GM21423 (cell line): ENCODE results near the gene RBM34.

Experiments
- ATAC-seq: cut with Tn5 transposase; IDR thresholded peaks from one replicate; pipeline ENCODE4 v1.9.1; 2021; ENCODE audit warnings: mild to moderate bottlenecking, moderate library complexity; ENCODE audit not compliant: unreplicated experiment

The RBM34 gene

DNA sequence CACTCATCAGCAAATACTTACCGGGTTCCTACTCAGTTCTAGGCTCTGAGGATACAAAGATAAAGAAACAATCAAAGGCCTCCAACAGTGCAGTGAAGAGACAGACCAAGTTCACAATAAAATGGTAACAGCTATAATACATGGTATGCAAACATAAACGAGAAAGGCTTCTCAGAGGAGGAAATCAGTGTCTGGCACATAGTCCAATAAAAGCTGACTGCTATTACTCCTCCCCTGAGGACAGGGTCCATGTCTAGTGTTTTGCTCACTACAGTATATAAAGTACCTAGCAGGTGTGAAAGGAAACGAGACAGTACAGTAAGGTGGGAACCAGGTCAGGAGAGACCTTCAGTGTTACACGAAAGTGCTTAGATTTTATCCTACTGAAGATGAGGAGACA is 4.3 kb downstream of the RBM34 start:
- ATAC-seq = no peak

DNA sequence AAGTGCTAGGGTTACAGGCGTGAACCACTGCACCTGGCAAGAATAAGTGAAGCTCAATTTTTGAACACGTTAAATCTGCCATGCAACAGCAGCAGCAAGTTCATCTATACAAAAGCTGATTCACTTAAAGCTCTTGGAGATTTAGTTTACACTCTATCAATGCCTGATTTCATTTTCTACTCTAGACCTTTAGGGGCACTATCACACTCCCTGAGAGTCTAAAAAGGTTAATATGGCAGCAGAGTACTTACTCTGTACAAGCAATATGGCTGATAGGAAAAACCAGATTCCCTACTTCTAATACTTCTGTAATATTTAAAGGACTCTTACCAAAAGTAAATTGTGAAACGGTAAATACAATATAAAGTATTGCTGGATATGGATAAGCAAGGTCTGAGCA is 4.8 kb downstream of the RBM34 start:
- no peak for ATAC-seq

DNA sequence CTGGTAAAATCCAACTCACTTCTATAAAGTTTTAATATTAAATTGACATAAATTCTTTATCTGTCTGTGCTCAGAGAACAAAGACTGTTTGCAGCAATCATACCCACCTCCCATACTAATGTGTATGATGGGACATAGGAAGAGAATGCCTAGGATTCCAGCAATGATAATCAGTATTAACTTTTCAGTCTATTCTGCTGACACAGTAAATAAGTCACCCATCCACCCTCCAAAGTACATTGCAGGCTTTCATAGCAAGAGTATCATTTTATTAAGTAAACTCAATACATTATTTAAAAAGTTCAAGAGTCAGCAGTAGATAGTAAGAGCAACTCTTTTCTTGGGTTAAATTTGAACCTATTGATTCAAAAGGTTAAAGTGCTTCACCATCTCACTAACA is 8.8 kb downstream of the RBM34 start:
- ATAC-seq = no peak

DNA sequence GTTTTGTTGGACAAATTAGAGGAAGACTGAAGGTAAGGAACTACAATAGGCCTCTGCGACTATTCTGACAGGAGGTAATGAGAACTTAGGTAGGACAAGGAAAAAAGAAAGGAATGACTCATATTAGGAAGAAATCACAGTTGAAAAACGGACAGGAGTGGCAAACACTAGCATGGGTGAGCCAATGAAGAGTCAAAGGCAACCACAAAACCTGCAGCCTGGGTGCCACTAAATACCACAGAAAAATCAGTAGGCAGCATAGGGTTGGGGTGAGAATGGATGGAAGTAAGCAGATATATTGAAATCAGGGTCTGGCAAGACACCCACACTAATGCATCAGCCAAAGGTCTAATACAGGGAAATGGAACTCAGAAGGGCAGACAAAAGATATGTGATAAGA is 10.0 kb downstream of the RBM34 start:
- ATAC-seq = no peak

DNA sequence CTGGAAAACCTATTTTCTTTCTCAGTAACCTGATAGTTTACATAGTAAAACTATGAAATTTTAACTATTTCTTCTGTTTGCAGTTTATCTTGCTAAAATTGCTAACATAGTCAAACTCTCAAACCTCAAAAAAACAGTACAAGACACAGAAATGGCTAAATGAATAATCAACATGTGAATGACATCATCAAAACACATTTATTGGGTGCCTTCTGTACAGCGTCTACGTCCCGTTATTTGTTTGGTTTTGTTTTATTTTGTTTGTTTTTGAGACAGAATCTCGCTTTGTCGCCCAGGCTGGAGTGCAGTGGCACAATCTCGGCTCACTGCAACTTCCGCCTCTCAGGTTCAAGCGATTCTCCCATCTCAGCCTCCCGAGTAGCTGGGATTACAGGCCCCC is 11.2 kb downstream of the RBM34 start:
- ATAC-seq = no peak

DNA sequence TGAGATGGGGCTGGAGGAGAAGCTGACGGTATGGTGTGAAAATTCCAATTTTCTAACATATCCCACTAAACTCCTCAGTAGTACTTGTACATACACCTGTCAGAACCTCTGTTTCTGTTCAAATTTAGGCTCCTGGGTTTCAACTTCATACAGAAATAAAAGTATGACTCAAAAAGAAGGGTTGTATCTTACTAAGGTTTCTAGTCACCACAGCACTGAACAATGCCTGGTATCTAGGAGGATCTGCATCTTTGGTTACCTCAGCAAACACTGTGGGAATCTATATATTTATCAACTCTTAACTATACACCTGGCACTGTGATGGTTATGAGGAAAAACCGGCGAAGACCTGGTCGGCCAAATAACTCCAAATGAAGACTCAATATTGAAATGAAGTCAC is 13.8 kb downstream of the RBM34 start:
- no peak for ATAC-seq

DNA sequence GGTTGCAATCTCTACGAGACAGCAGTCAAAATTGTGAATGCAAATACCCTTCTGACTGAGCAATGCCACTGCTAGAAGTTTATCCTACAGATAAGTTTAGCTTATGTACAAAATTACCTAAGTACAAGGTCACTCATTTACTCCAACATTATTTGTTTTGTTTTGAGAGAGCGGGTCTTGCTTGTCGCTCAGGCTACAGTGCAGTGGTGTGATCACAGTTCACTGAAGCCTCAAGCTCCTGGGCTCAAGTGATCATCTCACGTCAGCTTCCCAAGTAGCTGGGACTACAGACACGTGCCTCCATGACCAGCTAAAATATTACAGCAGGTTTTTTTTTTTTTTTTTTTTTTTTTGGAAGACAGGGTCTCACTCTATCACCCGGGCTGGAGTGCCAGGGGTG is 15.4 kb downstream of the RBM34 start:
- no peak for ATAC-seq

DNA sequence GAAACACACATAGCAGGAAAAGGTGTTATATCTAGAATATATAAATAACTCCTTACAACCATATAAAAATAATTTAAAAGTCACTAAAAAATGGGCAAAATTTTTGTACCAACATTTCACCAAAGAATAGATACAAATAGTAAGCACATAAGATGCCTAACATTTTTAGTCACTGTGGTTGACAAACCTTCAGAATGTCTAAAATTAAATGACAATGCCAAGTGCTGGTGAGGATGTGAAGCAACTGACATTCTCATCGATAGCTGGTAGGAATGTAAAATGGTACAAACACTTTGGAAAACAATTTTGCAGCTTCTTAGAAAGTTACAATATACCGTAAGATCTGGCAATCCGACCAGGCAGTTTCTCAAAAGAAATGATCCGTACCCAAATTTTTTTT is 18.1 kb downstream of the RBM34 start:
- ATAC-seq = no peak

DNA sequence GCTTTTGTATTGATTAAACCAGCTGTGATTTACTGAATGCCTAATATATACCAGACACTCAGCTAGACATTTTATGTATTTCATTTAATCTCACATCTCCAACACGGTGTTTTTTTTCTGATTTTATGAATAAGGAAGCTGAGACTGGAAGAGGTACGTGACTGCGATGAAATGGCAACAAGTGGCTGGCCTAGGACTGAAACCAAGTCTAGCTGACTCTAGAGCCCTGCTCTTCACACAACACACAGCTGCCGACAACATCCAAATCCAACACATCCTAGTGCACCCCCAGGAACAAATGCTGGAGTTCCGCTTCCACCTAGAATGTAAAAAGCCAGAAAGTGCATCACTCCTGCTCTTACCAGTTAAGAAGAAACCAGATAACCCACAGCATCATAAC is 21.7 kb downstream of the RBM34 start:
- no peak for ATAC-seq

DNA sequence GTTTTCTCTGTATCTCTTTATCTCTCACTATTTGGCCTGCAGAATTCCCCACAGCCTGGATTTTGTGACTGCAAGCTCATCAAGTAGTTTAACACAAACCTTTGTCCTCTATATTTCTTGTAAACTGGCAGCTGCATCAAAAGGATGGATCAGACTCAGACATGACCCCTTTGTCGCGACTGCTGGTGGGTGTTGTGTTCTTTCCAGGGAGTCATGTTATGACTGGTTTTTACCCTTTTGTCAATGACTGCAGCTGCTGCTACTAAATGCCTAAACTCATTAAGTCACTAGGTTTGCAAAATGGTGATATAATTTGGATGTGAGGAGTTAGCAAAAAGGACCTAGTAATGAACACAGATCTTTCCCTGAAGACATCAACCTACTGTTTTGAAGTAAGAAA is 22.2 kb downstream of the RBM34 start:
- ATAC-seq = no peak

DNA sequence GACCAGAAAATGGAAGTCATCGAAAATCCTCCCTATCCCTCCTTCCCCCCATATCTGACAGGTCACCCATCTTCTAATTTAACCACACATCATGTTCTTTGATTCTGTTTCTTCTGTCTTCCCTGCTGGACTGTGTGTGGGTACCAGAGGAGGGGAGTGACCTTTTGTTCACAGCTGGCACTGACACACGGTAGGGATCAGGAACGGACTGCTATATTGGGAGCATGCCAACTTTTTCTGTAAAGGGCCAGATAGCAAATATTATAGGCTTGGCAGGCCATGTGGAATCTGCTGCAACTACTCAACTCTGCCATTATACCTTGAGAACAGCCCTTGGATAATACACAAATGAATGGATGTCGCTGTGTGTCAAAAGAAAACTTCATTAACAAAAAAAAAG is 24.9 kb downstream of the RBM34 start:
- ATAC-seq = no peak

DNA sequence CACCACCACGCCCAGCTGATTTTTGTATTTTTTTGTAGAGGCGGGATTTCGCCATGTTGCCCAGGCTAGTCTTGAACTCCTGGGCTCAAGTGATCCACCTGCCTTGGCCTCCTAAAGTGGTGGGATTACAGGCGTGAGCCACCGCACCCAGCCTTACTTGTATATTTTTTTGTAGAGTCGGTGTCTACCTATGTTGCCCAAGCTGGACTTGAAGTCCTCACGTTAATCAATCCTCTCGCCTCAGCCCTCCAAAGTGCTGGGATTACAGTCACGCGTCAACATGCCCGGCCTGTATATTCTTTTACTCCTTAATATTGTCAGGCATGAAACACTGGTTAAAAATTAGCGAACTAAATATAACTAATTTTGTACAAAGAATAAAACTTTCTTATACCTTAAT is 26.9 kb downstream of the RBM34 start:
- no peak for ATAC-seq

DNA sequence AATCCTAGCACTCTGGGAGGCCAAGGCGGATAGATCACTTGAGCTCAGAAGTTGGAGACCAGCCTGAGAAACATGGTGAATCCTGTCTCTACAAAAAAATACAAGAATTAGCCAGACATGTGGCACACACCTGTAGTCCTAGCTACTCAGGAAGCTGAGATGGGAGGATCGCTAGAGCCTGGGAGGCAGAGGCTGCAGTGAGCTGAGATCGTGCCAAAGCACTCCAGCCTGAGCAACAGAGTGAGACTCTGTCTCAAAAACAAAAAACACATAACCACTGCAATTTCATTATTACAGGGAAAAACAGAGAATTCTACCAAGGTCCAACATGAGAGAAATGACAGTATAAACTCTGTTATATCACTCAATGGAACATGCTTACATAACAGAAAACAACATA is 28.0 kb downstream of the RBM34 start:
- ATAC-seq = no peak

DNA sequence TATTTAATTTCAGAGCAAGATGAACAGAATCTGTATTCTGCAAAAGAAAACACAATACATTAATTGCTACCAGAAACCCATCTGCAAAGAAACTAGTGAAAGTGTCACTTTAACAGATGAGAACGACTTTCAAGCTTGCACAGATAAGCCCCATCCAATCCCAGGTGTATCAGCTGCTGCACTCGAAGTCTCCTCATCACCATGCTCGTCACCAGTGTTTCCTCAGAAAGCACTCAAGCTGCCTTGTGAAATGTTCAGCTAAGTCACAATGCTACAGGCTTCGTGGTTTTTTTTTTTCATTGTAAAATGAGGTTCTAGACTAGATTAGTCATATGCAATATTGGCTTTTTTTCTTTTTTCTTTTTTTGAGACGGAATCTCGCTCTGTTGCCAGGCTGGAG is 29.1 kb downstream of the RBM34 start:
- no peak for ATAC-seq

DNA sequence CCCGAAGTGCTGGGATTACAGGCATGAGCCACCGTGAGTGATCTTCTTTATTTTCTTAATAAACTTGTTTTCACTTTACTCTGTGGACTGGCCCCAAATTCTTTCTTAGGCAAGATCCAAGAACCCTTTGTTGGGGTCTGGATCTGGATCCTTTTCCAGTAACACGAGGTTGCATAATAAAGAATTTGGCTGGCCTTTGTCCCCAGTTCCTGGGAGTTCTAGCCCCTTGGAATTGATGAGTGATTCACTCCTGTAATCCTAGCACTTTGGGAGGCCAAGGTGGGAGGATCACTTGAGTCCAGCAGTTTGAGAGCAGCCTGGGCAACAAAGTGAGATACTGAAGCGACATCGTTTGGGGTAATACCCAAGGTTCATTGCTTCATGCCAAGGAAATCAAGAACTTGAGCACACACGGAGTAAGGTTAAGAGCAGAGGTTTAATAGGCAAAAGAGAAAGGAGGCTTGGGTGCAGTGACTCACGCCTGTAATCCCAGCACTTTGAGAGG is 30.2 kb downstream of the RBM34 start:
- ATAC-seq = no peak

DNA sequence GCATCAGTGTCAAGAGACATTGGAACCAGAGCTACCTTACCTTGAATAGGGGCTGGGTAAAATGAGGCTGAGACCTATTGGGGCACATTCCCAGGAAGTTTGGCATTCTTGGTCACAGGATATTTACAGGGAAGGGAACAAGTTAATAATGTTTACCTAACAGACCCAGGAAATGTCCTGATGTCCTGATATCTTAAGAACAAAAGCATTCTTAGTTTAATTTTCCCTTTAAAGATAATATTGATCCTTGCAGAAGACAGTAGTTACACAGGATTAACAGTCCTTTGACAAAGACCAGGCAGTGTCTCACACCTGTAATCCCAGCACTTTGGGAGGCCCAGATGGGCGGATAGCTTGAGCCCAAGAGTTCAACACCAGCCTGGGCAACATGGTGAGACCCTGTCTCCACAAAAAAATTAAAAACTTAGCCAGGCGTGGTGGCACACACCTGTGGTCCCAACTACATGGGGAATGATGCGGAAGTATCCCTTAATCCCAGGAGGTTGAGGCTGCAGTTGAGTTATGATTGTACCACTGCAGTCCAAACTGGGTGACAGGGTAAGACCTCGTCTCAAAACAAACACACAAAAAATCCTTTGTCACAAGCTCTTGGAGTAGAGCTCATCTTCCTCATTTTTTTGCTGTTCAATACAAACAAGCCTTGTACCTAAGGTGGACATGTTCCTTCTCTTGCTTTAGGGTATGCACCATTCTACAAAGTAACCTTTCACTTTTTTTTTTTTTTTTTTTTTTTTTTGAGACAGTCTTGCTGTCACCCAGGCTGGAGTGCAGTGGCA is 31.1 kb downstream of the RBM34 start:
- no peak for ATAC-seq

DNA sequence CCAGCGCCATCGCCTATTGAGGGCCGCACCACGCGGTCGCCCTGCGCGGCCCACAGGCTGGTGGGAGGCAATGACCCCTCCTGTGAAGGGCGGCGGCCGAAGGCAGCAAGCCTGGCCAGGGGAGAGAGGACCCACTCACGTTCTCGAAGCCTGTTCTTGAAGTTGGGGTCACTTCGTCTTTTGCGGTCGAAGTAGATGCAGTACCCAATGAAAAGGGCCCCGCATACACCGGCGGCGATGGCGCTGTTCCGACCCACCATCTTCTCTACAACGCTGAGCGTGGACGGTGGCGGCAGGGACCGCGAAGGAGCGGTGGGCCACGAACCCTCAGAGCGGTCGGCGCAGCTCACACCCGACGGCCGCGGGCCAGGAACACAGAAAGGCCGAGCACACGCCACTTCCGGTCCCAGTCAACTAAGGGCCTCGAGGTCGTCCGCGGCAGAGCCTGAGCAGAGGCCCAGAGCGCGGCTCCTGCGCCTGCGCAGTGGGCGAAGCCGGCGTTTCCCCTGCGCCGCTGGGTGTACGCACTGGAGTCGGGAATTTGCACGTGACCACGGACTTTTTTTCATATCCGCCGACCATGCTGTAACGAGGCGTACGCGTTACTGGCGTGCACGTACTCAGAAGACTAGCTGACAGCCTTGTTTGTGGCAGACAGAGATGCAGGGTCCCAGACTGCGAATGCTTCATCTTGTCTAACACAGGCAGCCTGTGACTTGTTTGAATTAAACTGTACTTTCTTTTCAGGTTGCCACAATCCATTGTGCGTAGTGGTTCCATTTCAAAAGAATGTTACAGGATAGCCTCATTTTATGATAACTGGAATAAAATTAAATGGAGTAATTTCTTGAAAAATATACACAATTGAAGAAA is 32.4 kb downstream of the RBM34 start, which contains the start of gene TOMM20:
TOMM20 (minus strand) TSS at position 382 of the 873 bp plus-strand sequence; CDS start at position 260, 122 bp downstream.
- peak; percentile 95 for ATAC-seq

DNA sequence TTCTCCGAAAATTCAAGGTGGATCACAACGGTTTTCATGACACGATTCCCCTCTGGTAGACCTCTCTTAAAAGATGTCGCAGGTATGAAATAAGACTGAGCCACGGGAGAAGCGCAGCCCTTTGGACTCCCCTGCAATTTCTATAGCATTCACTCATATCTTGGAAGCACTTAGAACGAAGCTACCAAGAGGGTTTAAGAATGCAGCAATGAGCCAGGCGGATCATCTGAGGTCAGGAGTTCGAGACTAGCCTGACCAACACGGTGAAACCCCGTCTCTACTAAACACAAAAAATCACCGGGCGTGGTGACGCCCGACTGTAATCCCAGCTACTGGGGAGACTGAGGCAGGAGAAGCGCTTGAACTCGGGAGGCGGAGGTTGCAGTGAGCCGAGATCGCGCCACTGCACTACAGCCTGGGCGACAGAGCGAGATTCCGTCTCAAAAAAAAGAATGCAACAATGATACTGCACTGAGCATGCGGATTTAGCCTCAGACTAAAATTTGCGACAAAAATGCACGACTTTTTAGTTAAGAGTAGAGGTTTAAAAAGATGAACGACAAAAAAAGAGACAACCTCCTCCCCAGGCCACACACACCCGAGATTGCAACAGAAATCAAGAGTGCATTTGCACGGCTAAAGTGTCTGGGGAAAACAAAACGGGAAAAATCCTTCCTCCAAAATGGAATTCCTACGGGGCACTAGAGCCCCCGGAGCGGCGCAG is 33.2 kb downstream of the RBM34 start:
- no peak for ATAC-seq

DNA sequence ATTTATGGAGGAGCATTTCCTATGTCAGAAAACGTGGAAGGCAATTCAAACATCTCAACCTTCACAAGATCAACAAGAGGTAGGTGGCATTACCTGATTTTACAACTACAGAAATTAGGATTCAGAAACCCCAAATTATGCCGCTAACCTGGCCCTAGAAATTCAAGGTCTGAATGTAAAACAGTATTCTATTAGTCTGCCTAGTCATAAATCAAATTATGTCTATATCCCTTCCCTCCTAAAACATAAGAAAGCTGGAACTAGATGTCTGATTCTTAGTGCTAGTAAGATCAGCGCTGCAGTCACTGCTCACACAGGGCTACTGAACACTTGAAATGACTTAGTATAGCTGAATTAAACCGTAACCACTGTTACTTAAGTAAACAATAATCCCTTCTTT is 33.8 kb downstream of the RBM34 start:
- no peak for ATAC-seq

DNA sequence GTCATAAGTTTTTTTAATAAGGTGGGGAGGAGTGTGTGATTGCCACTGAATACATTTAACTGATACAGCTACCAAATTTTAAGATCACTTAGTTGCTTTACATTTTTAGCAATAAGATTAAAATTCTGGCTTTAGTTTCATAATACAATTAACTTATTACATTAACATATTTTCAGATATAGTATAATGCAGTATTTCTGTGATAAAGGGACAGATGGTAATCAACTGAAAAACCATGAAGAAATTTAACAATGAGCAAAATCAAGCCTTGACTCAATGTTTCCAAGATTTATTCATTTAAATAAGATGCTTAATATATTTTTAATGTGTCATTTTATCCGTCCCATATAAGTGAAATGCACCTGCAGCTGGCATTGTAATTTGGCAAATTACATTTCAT is 36.4 kb downstream of the RBM34 start:
- no peak for ATAC-seq

DNA sequence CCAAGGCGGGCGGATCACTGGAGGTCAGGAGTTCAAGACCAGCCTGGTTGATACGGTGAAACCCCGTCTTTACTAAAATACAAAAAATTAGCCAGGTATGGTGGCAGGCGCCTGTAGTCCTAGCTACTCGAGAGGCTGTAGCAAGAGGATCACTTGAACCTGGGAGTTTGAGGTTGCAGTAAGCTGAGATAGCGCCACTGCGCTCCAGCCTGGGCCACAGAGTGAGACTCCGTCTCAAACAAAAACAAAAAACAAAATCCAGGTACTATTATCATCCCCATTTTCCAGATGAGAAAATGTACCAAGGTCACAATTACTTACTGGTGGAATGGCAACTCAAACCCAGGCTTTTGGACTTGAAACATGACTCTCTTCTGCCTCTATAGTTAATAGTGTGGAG is 36.9 kb downstream of the RBM34 start:
- no peak for ATAC-seq
